ENCODE results near the gene ZFAND3.

- TF ChIP-seq POLR2AphosphoS5 (IDR thresholded peaks at IDR 0.05): no peak
- TF ChIP-seq SMC3 (conservative IDR thresholded peaks at IDR 0.05; ENCODE audit: poor library complexity): peak; percentile 80
- TF ChIP-seq, protein P1, sequence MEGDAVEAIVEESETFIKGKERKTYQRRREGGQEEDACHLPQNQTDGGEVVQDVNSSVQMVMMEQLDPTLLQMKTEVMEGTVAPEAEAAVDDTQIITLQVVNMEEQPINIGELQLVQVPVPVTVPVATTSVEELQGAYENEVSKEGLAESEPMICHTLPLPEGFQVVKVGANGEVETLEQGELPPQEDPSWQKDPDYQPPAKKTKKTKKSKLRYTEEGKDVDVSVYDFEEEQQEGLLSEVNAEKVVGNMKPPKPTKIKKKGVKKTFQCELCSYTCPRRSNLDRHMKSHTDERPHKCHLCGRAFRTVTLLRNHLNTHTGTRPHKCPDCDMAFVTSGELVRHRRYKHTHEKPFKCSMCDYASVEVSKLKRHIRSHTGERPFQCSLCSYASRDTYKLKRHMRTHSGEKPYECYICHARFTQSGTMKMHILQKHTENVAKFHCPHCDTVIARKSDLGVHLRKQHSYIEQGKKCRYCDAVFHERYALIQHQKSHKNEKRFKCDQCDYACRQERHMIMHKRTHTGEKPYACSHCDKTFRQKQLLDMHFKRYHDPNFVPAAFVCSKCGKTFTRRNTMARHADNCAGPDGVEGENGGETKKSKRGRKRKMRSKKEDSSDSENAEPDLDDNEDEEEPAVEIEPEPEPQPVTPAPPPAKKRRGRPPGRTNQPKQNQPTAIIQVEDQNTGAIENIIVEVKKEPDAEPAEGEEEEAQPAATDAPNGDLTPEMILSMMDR (IDR thresholded peaks at IDR 0.05; ENCODE audit: poor library complexity, severe bottlenecking): peak; percentile 80
- no peak for TF ChIP-seq EP300 (conservative IDR thresholded peaks at IDR 0.05; ENCODE audit: poor library complexity, severe bottlenecking)
- TF ChIP-seq EZH2 (IDR thresholded peaks at IDR 0.05; ENCODE audit: borderline replicate concordance, insufficient read depth, low read length, poor library complexity, severe bottlenecking): no peak
- TF ChIP-seq, protein P2, sequence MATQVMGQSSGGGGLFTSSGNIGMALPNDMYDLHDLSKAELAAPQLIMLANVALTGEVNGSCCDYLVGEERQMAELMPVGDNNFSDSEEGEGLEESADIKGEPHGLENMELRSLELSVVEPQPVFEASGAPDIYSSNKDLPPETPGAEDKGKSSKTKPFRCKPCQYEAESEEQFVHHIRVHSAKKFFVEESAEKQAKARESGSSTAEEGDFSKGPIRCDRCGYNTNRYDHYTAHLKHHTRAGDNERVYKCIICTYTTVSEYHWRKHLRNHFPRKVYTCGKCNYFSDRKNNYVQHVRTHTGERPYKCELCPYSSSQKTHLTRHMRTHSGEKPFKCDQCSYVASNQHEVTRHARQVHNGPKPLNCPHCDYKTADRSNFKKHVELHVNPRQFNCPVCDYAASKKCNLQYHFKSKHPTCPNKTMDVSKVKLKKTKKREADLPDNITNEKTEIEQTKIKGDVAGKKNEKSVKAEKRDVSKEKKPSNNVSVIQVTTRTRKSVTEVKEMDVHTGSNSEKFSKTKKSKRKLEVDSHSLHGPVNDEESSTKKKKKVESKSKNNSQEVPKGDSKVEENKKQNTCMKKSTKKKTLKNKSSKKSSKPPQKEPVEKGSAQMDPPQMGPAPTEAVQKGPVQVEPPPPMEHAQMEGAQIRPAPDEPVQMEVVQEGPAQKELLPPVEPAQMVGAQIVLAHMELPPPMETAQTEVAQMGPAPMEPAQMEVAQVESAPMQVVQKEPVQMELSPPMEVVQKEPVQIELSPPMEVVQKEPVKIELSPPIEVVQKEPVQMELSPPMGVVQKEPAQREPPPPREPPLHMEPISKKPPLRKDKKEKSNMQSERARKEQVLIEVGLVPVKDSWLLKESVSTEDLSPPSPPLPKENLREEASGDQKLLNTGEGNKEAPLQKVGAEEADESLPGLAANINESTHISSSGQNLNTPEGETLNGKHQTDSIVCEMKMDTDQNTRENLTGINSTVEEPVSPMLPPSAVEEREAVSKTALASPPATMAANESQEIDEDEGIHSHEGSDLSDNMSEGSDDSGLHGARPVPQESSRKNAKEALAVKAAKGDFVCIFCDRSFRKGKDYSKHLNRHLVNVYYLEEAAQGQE (IDR thresholded peaks at IDR 0.05; ENCODE audit: borderline replicate concordance): no peak
Observed at GRCh38 chr6:37791156-37791919, 28.2 kb upstream of the ZFAND3 start.

All from neural cell (in vitro differentiated cells).